GM19438 (cell line): ENCODE data around the gene SRPX.

Experiments used
- ATAC-seq: cut with Tn5 transposase; IDR thresholded peaks from one replicate; pipeline ENCODE4 v1.9.1; 2021; ENCODE audit warnings: low read depth; ENCODE audit not compliant: unreplicated experiment

Gene SRPX

GRCh38 chrX:38214044-38214443, 6.6 kb downstream of the SRPX start:
- no peak for ATAC-seq

DNA sequence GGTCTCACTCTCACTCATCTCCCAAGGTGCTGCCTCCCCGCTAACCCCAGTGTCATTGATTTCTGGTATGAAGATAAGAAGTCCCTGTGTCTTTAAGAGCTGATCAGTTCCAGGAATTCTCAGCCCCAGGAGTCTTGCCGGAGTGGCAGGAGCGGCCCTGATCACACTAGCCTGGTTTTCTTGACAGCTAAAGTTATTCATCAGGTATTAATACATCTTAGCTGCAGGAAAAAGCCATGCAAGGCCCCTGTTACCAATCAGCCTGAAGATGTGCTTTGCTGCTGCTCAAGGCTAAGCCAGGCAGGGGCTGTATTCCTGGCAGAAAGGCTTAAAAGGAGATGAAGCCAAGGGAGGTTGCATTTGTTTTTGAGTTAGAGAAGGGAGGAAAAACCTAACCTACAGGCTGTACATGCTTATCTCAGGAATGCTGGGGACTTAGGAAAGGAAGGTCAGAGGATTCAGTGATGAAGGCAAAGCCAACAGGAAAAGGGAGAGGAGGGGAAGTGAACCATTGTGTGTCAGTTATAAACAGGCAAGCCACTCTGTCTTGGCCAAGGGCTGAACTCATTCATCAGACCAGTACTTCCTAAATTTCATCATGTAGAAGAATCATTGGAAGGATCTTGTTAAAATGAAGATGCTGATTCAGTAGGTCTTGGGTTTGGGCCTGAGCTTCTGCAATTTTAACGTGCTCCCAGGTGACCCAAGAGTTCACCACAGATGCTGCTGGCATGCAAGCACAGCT, 8.6 kb downstream of the SRPX start:
- no peak for ATAC-seq

GRCh38 chrX:38206542-38206941, 14.1 kb downstream of the SRPX start:
- no peak for ATAC-seq

GRCh38 chrX:38206036-38206435, 14.6 kb downstream of the SRPX start:
- no peak for ATAC-seq

- ATAC-seq, result no peak
These were observed 15.6 kb downstream of the SRPX start for GRCh38 chrX:38205039-38205438.

DNA sequence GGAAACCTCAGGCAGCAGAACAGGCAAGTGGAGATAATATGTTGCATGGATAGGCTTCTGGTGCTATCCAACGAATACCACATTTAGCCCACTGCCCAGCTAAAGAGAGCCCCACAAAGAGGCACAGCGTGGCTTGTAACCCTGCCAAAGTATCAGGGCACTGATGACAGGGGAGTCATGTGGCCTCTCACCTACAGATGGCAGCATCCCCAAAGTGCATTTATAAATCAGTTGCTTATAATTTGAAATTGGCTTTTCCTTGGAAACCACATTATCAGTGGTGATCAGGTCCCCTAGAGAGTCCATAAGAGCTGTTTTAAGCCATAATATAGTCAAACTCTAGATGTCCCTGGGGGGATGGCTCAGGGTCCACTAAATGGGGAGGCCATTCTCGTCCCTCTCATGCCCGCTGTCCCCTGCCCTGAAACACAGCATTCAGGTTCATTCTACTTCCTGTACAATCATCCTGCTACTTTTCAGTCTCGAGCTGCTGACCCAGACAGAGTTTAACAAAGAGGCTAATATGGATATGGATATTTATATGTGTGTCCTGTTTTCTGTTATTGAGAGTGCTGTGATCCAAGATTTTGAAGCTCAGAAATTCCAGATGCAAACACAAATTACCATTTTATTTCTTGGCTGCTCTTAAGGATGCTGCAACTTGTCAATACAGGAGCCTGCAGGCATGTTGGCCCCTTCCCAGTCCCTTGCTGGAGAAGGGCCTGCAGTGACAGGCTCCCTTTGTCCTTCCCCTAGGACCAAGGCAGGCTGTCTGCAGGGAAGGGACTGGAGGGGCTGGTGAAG, 28.5 kb downstream of the SRPX start:
- ATAC-seq, result no peak

DNA sequence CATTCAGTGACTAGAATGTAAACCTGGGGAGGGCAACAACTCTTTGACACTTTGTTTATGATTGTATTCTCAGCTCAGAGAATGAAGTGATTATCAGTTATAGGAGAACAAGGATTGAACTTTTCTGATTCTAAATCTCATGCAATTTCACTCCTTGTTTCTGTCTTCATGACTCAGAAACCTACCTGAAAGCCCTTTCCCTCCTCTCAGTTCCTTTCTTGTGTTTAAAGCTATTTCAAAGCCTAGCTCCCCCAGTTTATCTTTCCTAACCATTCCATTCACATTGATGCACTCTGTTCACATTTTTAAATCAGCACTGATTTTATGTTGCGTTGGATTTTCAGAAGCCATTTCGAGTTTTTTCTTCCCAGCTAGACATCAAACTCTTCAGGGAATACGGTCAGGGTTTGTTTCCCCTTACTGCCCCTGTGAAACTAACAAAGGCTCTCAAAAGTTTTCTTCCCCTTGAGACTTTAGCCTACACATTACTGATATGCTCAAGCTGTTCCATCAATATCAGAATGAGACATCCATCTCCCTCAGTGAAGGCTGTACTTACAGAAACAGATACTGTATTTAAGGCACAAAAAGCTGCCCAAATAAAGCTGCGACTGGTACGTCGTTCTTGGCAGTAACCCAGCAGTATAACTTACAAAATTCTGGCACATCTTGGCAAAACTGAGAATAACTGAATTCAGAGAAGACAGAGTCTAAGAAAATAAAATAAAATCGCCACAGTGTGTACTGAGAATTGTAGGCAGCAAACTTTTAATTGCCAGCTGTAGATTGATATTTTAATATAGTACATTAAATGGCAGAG, 31.0 kb downstream of the SRPX start:
- no peak for ATAC-seq

- ATAC-seq, result no peak
These were observed 37.1 kb downstream of the SRPX start for GRCh38 chrX:38183596-38183995.

DNA sequence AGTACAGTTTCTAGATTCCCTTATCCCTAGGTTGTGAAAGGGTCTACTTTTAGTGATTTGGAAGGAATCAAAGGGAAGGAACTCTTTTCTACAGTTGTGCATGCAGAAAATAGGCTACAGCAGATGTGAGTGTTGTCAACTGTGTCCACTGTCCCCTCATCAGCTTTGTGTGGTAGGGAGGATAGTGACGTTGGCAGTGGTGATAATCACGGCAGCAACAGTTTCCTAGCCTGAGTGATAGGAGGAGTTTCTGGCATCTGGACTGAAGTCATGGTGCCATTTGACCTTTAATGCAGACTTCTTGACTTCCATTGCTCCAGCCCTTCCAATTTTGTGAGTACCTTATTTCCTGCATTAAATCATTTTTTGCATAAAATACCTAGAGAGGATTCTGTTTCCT, 39.3 kb downstream of the SRPX start:
- ATAC-seq, result no peak

DNA sequence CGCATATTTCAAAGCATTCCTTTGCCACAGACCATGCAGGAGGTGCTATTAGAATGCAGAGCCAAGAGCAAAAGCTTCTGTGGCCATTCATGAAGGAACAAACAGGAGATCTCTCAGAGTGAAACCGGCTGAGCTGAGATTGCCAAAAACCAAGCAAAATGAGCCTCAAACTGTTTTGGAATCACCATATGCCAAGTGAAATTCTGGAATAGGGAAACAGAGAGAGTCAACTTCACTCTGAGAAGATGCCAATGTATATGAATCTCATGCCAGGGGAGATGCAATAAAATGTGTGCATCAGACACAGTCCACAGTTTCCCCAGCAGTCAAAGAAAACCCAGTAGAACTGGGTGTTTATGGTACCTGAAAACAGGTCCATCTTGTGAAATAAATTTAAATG, 42.3 kb downstream of the SRPX start:
- ATAC-seq, result no peak

GRCh38 chrX:38175139-38175538, 45.5 kb downstream of the SRPX start:
- no peak for ATAC-seq

DNA sequence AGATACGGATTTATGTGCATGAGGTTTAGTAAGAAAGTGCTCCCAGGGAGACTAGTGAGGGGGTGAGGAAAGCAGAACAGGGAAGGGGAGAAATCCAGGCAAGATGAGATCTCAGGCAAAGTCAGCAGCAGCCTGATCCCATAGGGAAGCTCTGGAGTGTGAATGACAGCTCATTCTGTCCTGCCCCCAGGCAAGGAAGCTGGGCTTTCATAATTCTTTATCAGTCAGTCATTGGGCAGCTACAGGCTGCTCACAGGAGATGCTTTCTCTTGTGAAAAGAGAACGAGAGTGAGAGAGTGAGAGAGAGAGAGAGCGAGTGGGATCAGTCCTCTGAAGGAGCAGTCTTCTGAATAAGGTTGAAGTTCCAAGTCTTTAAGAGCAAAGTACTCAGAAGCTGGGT, 48.1 kb downstream of the SRPX start:
- ATAC-seq, result no peak

DNA sequence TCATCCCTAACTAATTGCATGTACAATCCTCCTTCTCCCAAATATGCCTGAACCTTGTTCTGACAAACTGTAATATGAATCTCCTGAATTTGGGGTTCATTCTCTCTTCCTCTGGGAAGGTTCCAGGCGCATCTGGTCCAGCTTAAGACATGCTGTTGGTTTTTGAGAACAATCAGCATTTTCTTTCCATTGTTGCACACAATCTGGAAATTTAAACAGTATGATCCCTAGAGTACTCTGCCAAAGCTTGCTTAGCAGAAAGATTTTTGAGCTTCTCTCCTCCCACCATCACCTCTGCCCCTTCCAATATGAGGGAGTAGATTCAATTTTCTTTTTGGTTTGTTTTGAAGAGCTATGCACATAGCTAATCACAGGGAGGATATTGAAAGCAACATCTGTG, 50.1 kb downstream of the SRPX start:
- ATAC-seq, result no peak

DNA sequence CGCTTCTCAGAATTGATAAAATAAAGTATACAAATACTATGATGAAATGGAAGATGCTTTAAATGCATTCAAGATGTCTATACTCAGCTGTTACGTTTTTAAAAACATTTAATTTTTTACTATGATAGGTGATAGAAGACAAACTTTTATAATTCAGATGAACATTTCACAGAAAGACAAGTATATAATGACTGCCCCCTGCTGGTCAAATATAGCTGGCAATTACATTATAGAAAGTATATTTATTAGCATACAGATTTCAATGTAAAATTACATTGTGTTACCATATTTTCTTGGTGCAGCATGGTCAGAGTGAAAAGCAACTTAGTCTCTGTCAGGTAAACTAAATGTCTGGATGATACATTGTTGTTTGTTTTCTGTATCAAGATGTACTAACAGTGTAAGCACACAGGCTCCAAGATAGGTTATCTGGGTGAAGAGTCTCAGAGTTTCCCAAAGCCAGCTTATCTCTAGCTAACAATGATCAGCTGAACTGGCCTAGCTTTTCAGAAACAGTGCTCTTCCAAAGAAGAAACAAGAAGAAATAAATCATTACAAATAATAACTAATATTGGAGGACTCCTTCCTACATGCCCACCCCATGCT, 54.1 kb downstream of the SRPX start:
- no peak for ATAC-seq

DNA sequence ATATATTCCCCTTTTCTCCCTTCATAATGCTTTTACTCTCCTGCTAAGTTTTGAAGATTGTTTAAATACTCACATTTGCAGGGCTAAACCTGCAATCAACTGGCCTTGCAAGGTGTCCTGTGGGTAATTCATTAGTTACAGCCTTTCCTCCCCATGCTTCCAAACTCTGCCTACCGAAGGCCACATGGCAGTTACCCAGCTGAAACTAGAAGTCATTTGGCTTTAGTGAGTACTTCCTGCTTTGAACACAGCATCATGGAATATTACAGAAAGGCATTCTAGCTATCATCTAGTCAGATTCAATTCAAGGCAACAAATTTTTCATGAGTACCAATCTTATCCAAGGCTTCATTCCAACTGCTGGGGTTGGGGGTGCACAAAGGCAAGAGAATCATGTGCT, 55.6 kb downstream of the SRPX start:
- ATAC-seq, result no peak

GRCh38 chrX:38163193-38163592, 57.5 kb downstream of the SRPX start:
- no peak for ATAC-seq

GRCh38 chrX:38156838-38157237, 63.8 kb downstream of the SRPX start:
- ATAC-seq, result no peak

DNA sequence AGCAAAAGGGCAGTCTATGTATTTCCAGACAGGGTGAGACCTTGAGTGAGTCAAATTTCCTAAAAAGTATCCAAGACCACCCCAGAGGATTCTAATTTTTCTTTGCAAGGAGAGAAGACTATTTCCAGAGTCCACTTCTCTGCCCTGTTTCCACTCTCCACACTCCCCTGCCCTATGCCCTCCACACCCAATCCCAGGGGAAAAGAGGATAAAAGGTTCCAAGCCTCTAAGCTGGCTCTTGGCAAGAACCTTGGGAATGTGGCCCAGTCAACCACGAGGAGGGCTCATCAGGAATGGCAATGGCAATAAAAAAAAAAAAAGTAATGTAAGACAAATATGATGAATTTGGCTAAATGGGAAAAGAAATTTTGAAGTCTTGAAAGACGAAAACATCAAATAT, 65.9 kb downstream of the SRPX start:
- ATAC-seq, result no peak

DNA sequence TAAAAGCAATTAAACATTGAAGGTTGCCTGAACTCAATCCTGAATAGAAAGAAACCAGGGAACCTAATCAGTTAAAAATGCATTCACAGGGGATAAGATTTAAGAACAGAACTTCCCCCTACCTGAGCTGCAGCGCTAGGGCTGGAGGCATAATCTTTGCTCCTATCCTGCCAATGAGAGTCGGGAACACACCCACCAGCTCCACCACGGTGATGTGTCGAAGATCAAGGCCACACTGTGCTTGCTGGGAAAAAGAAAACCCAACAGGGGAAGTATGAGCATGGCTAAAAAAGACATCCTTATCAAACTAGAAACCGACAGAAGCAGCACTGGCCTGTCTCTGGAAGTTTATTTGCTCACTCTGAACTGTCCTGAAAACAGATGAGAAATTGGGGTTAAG, 66.3 kb downstream of the SRPX start:
- no peak for ATAC-seq

- no peak for ATAC-seq
These were observed 69.2 kb downstream of the SRPX start for GRCh38 chrX:38151441-38151840.

DNA sequence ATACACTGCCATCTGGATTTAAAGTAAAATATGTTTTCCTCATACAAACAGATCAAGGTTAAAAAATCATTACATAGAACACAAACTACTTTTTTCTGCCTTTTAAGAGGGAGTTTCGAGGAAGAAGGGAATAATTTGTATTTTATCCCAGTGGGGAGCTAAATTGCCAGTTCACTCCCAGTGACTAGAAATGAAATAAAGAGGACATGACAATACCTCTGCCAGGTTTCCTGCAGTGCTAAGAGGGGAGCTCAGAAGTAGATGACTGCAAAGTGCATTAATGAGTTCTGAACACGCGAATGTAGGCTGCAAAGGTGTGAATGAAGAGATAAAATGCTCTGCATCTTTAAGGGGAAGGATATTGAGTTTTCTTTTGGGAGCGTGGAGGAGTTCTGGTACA, 69.7 kb downstream of the SRPX start:
- no peak for ATAC-seq
